SK-N-SH treated with all-trans-retinoic acid at 6 μM for 48 hours (cell line): ENCODE results near the gene RNASE8.

Experiments
- ARNTL ChIP-seq: fragments of 450-650 bp; formaldehyde crosslinking; IDR thresholded peaks from 2 replicates; pipeline ENCODE4 v1.5.0; 2020; ENCODE audit warnings: low read depth, mild to moderate bottlenecking, moderate library complexity, borderline replicate concordance
- ZFP30 ChIP-seq: fragments of 450-650 bp; formaldehyde crosslinking; IDR thresholded peaks from 2 replicates; pipeline ENCODE4 v1.5.0; 2022; ENCODE audit warnings: mild to moderate bottlenecking, moderate library complexity
- ZNF565 ChIP-seq: fragments of 450-650 bp; formaldehyde crosslinking; conservative IDR thresholded peaks from 2 replicates; pipeline ENCODE4 v1.5.0; 2020; ENCODE audit warnings: low read depth, mild to moderate bottlenecking, moderate library complexity

DNA sequence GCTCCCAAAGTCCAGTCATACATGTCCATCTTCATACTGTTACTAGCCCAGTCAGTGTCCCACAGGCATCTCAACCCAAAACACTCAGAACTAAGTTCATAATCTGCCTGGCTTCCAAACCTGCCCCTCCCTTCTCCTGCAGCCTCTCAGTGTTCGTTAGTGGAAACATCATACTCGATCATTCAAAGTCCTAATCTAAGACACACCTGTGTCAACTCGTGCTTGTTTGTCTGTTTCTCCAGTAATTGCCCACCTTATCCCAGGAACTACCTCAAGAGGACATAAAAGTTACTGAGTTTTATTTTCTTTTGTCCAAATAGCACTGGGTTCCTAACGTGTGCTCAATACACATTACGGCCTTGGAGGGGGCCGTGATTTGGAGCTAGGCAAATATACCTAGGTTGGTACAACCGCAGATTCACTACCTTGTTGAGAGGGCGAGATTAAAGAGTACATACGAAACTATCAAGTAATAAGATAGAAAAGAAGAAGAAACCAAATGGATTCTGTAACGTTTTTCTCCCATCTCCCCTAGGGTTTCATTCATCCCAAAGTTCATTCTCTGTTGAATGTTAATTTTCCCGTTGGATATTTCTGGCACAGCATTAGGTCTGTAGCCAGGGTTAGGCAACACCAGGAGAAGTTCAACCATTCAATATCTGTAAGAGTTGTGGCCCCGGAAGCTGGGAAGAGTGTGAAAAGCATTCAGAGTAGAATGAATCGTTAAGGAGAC lies 3.2 kb downstream of the RNASE8 start:
- TF ChIP-seq ZFP30: no peak
- TF ChIP-seq ARNTL (CRISPR knock-in tag): no peak
- no peak for TF ChIP-seq ZNF565 (CRISPR knock-in tag)
